ENCODE results near the gene UNC5CL.

UNC5CL gene

GRCh38 chr6:40978687-40979289, 60.2 kb downstream of the UNC5CL start:
- no peak overlapping the region for H3K4me3 ChIP-seq (replicated peaks; ENCODE audit: low read depth, low read length)
- no peak for DNase-seq (ENCODE audit: extremely low read depth, low read depth)
- no peak for TF ChIP-seq CTCF (IDR thresholded peaks at IDR 0.05; ENCODE audit: low read depth, low read length, missing control alignments)

GRCh38 chr6:40977695-40978094, 61.3 kb downstream of the UNC5CL start:
- H3K4me3 ChIP-seq (replicated peaks; ENCODE audit: low read depth, low read length), result no peak overlapping the region
- no peak for DNase-seq (ENCODE audit: extremely low read depth, low read depth)
- no peak for TF ChIP-seq CTCF (IDR thresholded peaks at IDR 0.05; ENCODE audit: low read depth, low read length, missing control alignments)

DNA sequence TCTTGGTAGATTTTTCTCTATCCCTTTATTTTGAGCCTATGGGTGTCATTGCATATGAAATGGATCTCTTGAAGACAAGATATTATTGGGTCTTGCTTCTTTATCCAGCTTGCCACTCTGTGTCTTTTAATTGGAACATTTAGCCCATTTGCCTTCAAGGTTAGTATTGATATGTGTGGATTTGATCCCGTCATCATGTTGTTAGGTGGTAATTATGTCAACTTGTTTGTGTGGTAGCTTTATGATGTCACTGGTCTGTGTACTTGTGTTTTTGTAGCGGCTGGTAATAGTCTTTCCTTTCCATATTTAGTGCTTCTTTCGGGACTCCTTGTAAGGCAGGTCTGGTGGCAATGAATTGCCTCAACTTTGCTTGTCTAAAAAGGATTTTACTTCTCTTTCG, 61.9 kb downstream of the UNC5CL start:
- H3K4me3 ChIP-seq (replicated peaks; ENCODE audit: low read depth, low read length), result no peak overlapping the region
- no peak for TF ChIP-seq CTCF (IDR thresholded peaks at IDR 0.05; ENCODE audit: low read depth, low read length, missing control alignments)
- no peak for DNase-seq (ENCODE audit: extremely low read depth, low read depth)
